Kidney epithelial cell (primary cell): ENCODE data around the gene GARIN5A. TPM values are rescaled to one million over a fixed set of nuclear protein-coding genes. Genes with fewer than 3 reads are reported as not detected.
"Not testable (repeated sequence)": the region's sequence is repeated elsewhere in the genome, so short reads cannot be mapped to it uniquely, and the experiment has no call there.

ENCODE experiments used
- DNase-seq: peaks from one replicate; pipeline ENCODE4 v3.0.0-alpha.2; 2010; ENCODE audit warnings: low read depth
- H3K27me3 ChIP-seq: 2 replicates; pipeline ENCODE4 v1.6.0; 2011; ENCODE audit warnings: low read length; ENCODE audit not compliant: control insufficient read depth, insufficient read depth
- H3K36me3 ChIP-seq: 2 replicates; pipeline ENCODE4 v1.5.1; 2011; ENCODE audit warnings: low read length; ENCODE audit not compliant: control insufficient read depth, insufficient read depth
- H3K4me3 ChIP-seq: 2 replicates; pipeline ENCODE4 v1.5.1; 2011; ENCODE audit warnings: low read depth, mild to moderate bottlenecking, control low read depth, low read length
- CTCF ChIP-seq: IDR thresholded peaks from 2 replicates; pipeline ENCODE4 v1.5.1; 2011; ENCODE audit warnings: mild to moderate bottlenecking, moderate library complexity, low read length, control low read depth, inconsistent platforms; ENCODE audit not compliant: insufficient read depth, poor library complexity, severe bottlenecking
- total RNA-seq: library from RNA; depleted of rRNA; stranded (reverse); fragments of >200 nt; gene quantifications from 2 replicates; pipeline ENCODE4 v1.2.3, GENCODE V29; 2015

GARIN5A gene
- total RNA-seq, 1 donor from 2014 or later = 9.9 TPM

DNA sequence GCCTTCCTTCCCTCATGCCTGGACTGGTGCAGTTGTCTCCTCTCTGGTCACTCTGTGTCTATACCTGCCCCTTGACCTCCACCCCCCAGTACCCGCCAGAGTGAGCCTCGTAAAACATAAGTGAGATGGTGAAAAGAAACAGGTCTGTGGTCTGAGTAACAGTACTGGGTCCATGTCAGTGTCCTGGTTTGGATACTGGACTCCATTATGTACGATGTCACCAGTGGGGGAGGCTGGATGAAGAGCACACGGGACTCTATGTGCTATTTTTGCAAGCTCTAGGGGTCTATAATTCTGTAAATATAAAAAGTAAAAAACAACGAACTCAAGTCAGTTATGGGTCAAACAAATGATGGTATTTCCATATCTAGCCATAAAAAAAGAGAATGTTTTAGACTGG, 29.6 kb downstream of the GARIN5A start:
- H3K27me3 ChIP-seq = peaks cover 7% of the 10 kb centered on the region
- no peak for DNase-seq
- H3K4me3 ChIP-seq = no peak overlapping the region
- no peak for TF ChIP-seq CTCF
- H3K36me3 ChIP-seq = no peaks in the 10 kb centered on the region

GRCh38 chr19:50444059-50444458, 32.6 kb downstream of the GARIN5A start:
- H3K27me3 ChIP-seq = no peaks in the 10 kb centered on the region
- no peak for TF ChIP-seq CTCF
- H3K4me3 ChIP-seq = no peak overlapping the region
- no peak for DNase-seq
- no peaks in the 10 kb centered on the region for H3K36me3 ChIP-seq

GRCh38 chr19:50439130-50439529, 37.5 kb downstream of the GARIN5A start:
- H3K4me3 ChIP-seq, H3K36me3 ChIP-seq, DNase-seq, H3K27me3 ChIP-seq: not testable (repeated sequence)

DNA sequence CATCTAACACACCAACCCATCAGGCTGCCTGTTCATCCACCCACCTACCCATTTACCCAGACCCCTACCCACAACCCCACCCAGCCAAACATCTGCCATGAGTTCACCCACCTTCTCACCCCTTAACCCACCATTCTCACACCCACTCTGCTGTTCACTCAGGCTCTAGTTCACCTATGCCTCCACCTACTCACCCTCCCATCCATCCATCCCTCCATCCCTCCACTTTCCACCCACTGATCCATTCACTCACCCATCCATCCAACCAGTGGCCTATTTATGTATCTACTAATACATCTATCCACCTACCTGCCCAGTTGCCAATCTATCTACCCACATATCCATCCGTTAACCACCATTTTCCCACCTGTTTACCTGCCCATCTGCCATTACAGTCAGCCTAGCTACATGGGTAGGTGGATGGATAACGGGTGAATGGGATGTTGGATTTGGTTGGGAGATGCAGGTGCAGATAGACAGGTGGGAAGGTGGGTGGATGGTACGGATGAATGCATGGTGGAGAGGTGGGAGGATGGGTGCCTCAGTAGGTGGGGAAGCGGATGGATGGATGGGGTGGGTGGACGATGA, 38.7 kb downstream of the GARIN5A start:
- Histone ChIP-seq H3K36me3 (no peaks in the 10 kb centered on the region), H3K27me3 (peaks cover 15% of the 10 kb centered on the region), H3K4me3 (no peak overlapping the region)
- no peak for DNase-seq
- TF ChIP-seq CTCF = no peak

DNA sequence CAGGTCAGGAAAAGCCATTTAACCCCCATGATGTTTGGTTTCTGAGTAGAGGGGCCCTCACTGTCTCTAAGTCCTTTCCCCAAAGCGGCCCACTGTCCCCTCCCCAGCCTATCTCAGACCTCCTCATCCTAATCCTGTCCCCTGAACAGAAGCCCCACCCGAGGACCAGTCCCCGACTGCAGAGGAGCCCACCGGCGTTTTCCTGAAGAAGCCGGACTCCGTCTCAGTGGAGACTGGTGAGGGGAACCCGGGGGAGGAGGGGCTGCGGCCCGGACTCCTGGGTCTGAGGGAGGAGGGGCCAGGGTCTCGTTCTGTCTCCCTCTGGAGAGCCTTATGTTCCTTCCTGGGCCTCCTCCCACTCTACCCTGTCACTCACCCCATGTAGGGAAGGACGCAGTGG, 41.0 kb downstream of the GARIN5A start:
- H3K4me3 ChIP-seq = no peak overlapping the region
- no peak for TF ChIP-seq CTCF
- no peak for DNase-seq
- H3K36me3 ChIP-seq = no peaks in the 10 kb centered on the region
- peaks cover 31% of the 10 kb centered on the region for H3K27me3 ChIP-seq

GRCh38 chr19:50435221-50435620, 41.4 kb downstream of the GARIN5A start:
- H3K36me3 ChIP-seq = no peaks in the 10 kb centered on the region
- no peak overlapping the region for H3K4me3 ChIP-seq
- no peak for TF ChIP-seq CTCF
- peaks cover 35% of the 10 kb centered on the region for H3K27me3 ChIP-seq
- DNase-seq = no peak

GRCh38 chr19:50434525-50434924, 42.1 kb downstream of the GARIN5A start:
- no peaks in the 10 kb centered on the region for H3K36me3 ChIP-seq
- no peak for DNase-seq
- H3K27me3 ChIP-seq = peaks cover 39% of the 10 kb centered on the region
- no peak for TF ChIP-seq CTCF
- no peak overlapping the region for H3K4me3 ChIP-seq
